ENCODE measurements around the gene COL4A2.

- no peak for TF ChIP-seq CTCF (IDR thresholded peaks at IDR 0.05)
- no peak for TF ChIP-seq POLR2A (IDR thresholded peaks at IDR 0.05)
These were observed 246.3 kb downstream of the COL4A2 start for GRCh38 chr13:110553417-110553816.
